Fibroblast of skin of left quadriceps (primary cell): Measurements from ENCODE around the gene TBC1D23.
"Not testable (repeated sequence)": the region's sequence is repeated elsewhere in the genome, so short reads cannot be mapped to it uniquely, and the experiment has no call there.

ENCODE experiments used
- DNase-seq, 2 experiments: peaks; one replicate each; pipeline ENCODE4 v3.0.0-alpha.2; 2013; ENCODE audit warnings: low read depth in 2 of 2

Gene TBC1D23

GRCh38 chr3:100260685-100261484 is at the start of gene TBC1D23:
Gene TBC1D23, plus strand, starts transcription at chr3:100260992. Its CDS starts 27 bp downstream, at chr3:100261019.
- DNase-seq = peak; percentile 99

- DNase-seq = no peak
These were observed 46.8 kb upstream of the TBC1D23 start for GRCh38 chr3:100213891-100214573.

- DNase-seq = no peak
These were observed 46.2 kb upstream of the TBC1D23 start for GRCh38 chr3:100214574-100214964.

GRCh38 chr3:100216713-100217112 is 44.1 kb upstream of the TBC1D23 start:
- DNase-seq = no peak

GRCh38 chr3:100221159-100221558 is 39.6 kb upstream of the TBC1D23 start:
- DNase-seq = no peak

- no peak for DNase-seq
These were observed 35.6 kb upstream of the TBC1D23 start for GRCh38 chr3:100225193-100225592.

- DNase-seq = no peak
These were observed 34.9 kb upstream of the TBC1D23 start for GRCh38 chr3:100225883-100226282.

GRCh38 chr3:100226712-100227429 is 33.9 kb upstream of the TBC1D23 start:
- DNase-seq = peak in 1 of 2 experiments; percentile 51

GRCh38 chr3:100227511-100227921 is 33.3 kb upstream of the TBC1D23 start:
- no peak for DNase-seq

- DNase-seq = no peak
These were observed 32.5 kb upstream of the TBC1D23 start for GRCh38 chr3:100228247-100228646.

- DNase-seq = not testable (repeated sequence)
These were observed 31.6 kb upstream of the TBC1D23 start for GRCh38 chr3:100229188-100229587.

- DNase-seq = no peak
These were observed 30.1 kb upstream of the TBC1D23 start for GRCh38 chr3:100230710-100231109.

- DNase-seq = no peak
These were observed 29.1 kb upstream of the TBC1D23 start for GRCh38 chr3:100231668-100232067.

GRCh38 chr3:100234364-100234763 is 26.4 kb upstream of the TBC1D23 start:
- DNase-seq = no peak

GRCh38 chr3:100238599-100238998 is 22.2 kb upstream of the TBC1D23 start:
- DNase-seq = no peak

- DNase-seq = not testable (repeated sequence)
These were observed 18.3 kb upstream of the TBC1D23 start for GRCh38 chr3:100242471-100242870.

- no peak for DNase-seq
These were observed 16.5 kb upstream of the TBC1D23 start for GRCh38 chr3:100244264-100244663.

GRCh38 chr3:100245136-100245535 is 15.7 kb upstream of the TBC1D23 start:
- DNase-seq = no peak

GRCh38 chr3:100245927-100246326 is 14.9 kb upstream of the TBC1D23 start:
- no peak for DNase-seq

GRCh38 chr3:100246999-100247398 is 13.8 kb upstream of the TBC1D23 start:
- DNase-seq = no peak

- DNase-seq = no peak
These were observed 8.8 kb upstream of the TBC1D23 start for GRCh38 chr3:100252001-100252400.

- peak in 1 of 2 experiments; percentile 46 for DNase-seq
These were observed 6.5 kb upstream of the TBC1D23 start for GRCh38 chr3:100254168-100254777.
